ENCODE data around the gene BARX2. TPM values are rescaled to one million over a fixed set of nuclear protein-coding genes. Genes with fewer than 3 reads are reported as not detected.

Gene BARX2
- total RNA-seq, 1 experiment from 2014 or later: 0.47 TPM

- ChIA-PET POLR2A (ENCODE audit: unreplicated experiment) (interaction anchor here (0.7 kb wide), 1 partner anchor 87 kb away, joined by 9 read pairs; no protein-coding TSS in a partner anchor), CTCF (interaction anchor here (0.7 to 1.5 kb wide), 3 partner anchors 9 to 384 kb away, joined by 4 to 9 read pairs (median 5); partner anchors contain the start of gene BARX2)
- Histone ChIP-seq H2AFZ (ENCODE audit: low read length) (no peak overlapping the region), H3K9ac (ENCODE audit: low read length) (no peak overlapping the region), H3K4me3 (ENCODE audit: low read length) (no peak overlapping the region), H3K9me3 (ENCODE audit: low read length) (no peaks in the 10 kb centered on the region), H3K9me2 (replicated peaks; ENCODE audit: low read length) (no peaks in the 10 kb centered on the region), H3K4me2 (ENCODE audit: low read length) (peak overlapping the region; percentile 66), H3K79me2 (ENCODE audit: low read length) (no peaks in the 10 kb centered on the region), H3K27me3 (ENCODE audit: low read length) (peaks cover 50% of the 10 kb centered on the region), H3K36me3 (ENCODE audit: low read depth, low read length) (no peaks in the 10 kb centered on the region), H4K20me1 (ENCODE audit: low read length) (no peaks in the 10 kb centered on the region), H3F3A (ENCODE audit: low read length, unreplicated experiment) (peaks cover 4% of the 10 kb centered on the region), H3K27ac (ENCODE audit: low read length) (no peak overlapping the region), H3K4me1 (ENCODE audit: insufficient read depth, low read length) (peaks cover 34% of the 10 kb centered on the region)
- ATAC-seq (peak; percentile 27), DNase-seq (peak; percentile 47)
- BruUV-seq (replicated peaks): no TSS peak
- TF ChIP-seq EZH2phosphoT487 (IDR thresholded peaks at IDR 0.05; ENCODE audit: borderline replicate concordance, low read length): no peak
- no peak for TF ChIP-seq CTCF (conservative IDR thresholded peaks at IDR 0.05; ENCODE audit: low read depth, low read length)
- no peak for TF ChIP-seq EZH2 (IDR thresholded peaks at IDR 0.05; ENCODE audit: low read length, unreplicated experiment)
- intact Hi-C loops (cut with micrococcal nuclease): loop anchor here (2.0 to 5.0 kb wide), 2 partner anchors 276 to 485 kb away; no protein-coding TSS in a partner anchor
Observed at GRCh38 chr11:129366737-129367597, 8.7 kb upstream of the BARX2 start.

- no peaks in the 10 kb centered on the region for H3K9me3 ChIP-seq (ENCODE audit: low read length)
- no peak overlapping the region for H3K4me3 ChIP-seq (ENCODE audit: low read length)
- no peak overlapping the region for H3K27ac ChIP-seq (ENCODE audit: low read length)
- no peaks in the 10 kb centered on the region for H4K20me1 ChIP-seq (ENCODE audit: low read length)
- no peaks in the 10 kb centered on the region for H3K9me2 ChIP-seq (replicated peaks; ENCODE audit: low read length)
- H3K4me2 ChIP-seq (ENCODE audit: low read length): no peak overlapping the region
- intact Hi-C loops (cut with micrococcal nuclease): loop anchor here (5.0 kb wide), 1 partner anchor 483 kb away; no protein-coding TSS in a partner anchor
- no peak overlapping the region for H2AFZ ChIP-seq (ENCODE audit: low read length)
- peaks cover 4% of the 10 kb centered on the region for H3F3A ChIP-seq (ENCODE audit: low read length, unreplicated experiment)
- DNase-seq (peak; percentile 50), ATAC-seq (no peak)
- no peaks in the 10 kb centered on the region for H3K79me2 ChIP-seq (ENCODE audit: low read length)
- POLR2A ChIA-PET (ENCODE audit: unreplicated experiment): no interaction called here
- no peak for TF ChIP-seq CTCF (conservative IDR thresholded peaks at IDR 0.05; ENCODE audit: low read depth, low read length)
- no peak for TF ChIP-seq EZH2 (IDR thresholded peaks at IDR 0.05; ENCODE audit: low read length, unreplicated experiment)
- no peak for TF ChIP-seq EZH2phosphoT487 (IDR thresholded peaks at IDR 0.05; ENCODE audit: borderline replicate concordance, low read length)
- peaks cover 58% of the 10 kb centered on the region for H3K27me3 ChIP-seq (ENCODE audit: low read length)
- no peaks in the 10 kb centered on the region for H3K36me3 ChIP-seq (ENCODE audit: low read depth, low read length)
- BruUV-seq (replicated peaks): no TSS peak
- CTCF ChIA-PET: no interaction called here
- no peak overlapping the region for H3K9ac ChIP-seq (ENCODE audit: low read length)
- peaks cover 34% of the 10 kb centered on the region for H3K4me1 ChIP-seq (ENCODE audit: insufficient read depth, low read length)
Observed at GRCh38 chr11:129368889-129369672, 6.6 kb upstream of the BARX2 start.

All from PC-3 (cell line).